Cardiac muscle cell (in vitro differentiated cells and primary cell): ENCODE results near the gene RIMBP2. TPM values are rescaled to one million over a fixed set of nuclear protein-coding genes. Genes with fewer than 3 reads are reported as not detected.

ENCODE experiments used
- DNase-seq, 2 donors: peaks; one replicate each; pipeline versions ENCODE4 v3.0.0 to v3.0.0-alpha.2; 2010 to 2017; ENCODE audit warnings: low read depth in 1 of 2, low spot score in 1 of 2
- H3K27ac ChIP-seq: fragments of 200-600 bp; sonication (generic); 2 replicates; pipeline ENCODE4 v1.5.1; 2016
- H3K27me3 ChIP-seq: fragments of 200-600 bp; sonication (generic); 2 replicates; pipeline ENCODE4 v1.6.0; 2016; ENCODE audit warnings: control low read depth
- H3K36me3 ChIP-seq: fragments of 200-600 bp; sonication (generic); 2 replicates; pipeline ENCODE4 v1.5.1; 2016; ENCODE audit warnings: control low read depth
- H3K4me1 ChIP-seq: fragments of 200-600 bp; sonication (generic); 2 replicates; pipeline ENCODE4 v1.8.1; 2017; ENCODE audit warnings: low read depth, mild to moderate bottlenecking, mixed run types
- H3K4me3 ChIP-seq: fragments of 200-600 bp; sonication (generic); 2 replicates; pipeline ENCODE4 v1.5.1; 2016; ENCODE audit warnings: mild to moderate bottlenecking
- H3K9me3 ChIP-seq: fragments of 200-600 bp; sonication (generic); 2 replicates; pipeline ENCODE4 v1.5.1; 2017; ENCODE audit warnings: low read depth, mild to moderate bottlenecking, control low read depth
- CTCF ChIP-seq: IDR thresholded peaks from 2 replicates; pipeline ENCODE4 v1.5.1; 2012; ENCODE audit warnings: low read depth, mild to moderate bottlenecking, low read length
- polyA plus RNA-seq: library from polyadenylated mRNA; unstranded; fragments of >200 nt; fragmentation: Nextera tagmentation; extraction: Ambion mirVana; gene quantifications from 2 replicates; pipeline ENCODE4 v1.2.1, GENCODE V29; 2016
- total RNA-seq: library from RNA; depleted of rRNA; stranded (reverse); fragments of >200 nt; gene quantifications from 2 replicates; pipeline ENCODE4 v1.2.3, GENCODE V29; 2016

RIMBP2 gene
- total and polyA plus RNA-seq, 2 experiments from 2014 or later = 2.6 to 10.5 TPM

- Histone ChIP-seq H3K27me3 (peaks cover 13% of the 10 kb centered on the region), H3K4me1 (no peaks in the 10 kb centered on the region), H3K36me3 (no peaks in the 10 kb centered on the region), H3K9me3 (no peaks in the 10 kb centered on the region), H3K27ac (no peak overlapping the region), H3K4me3 (no peak overlapping the region)
- no peak for DNase-seq
- no peak for TF ChIP-seq CTCF
Observed at GRCh38 chr12:130707571-130707891, 8.6 kb downstream of the RIMBP2 start.

GRCh38 chr12:130706885-130707570 lies 9.1 kb downstream of the RIMBP2 start:
- Histone ChIP-seq H3K27ac (no peak overlapping the region), H3K4me3 (no peak overlapping the region), H3K4me1 (no peaks in the 10 kb centered on the region), H3K36me3 (no peaks in the 10 kb centered on the region), H3K9me3 (no peaks in the 10 kb centered on the region), H3K27me3 (peaks cover 8% of the 10 kb centered on the region)
- no peak for TF ChIP-seq CTCF
- DNase-seq = no peak

GRCh38 chr12:130706311-130706710 lies 9.8 kb downstream of the RIMBP2 start:
- no peak for DNase-seq
- no peaks in the 10 kb centered on the region for H3K4me1 ChIP-seq
- H3K27ac ChIP-seq = no peak overlapping the region
- peaks cover 4% of the 10 kb centered on the region for H3K27me3 ChIP-seq
- H3K9me3 ChIP-seq = no peaks in the 10 kb centered on the region
- no peak overlapping the region for H3K4me3 ChIP-seq
- no peaks in the 10 kb centered on the region for H3K36me3 ChIP-seq
- no peak for TF ChIP-seq CTCF

- no peak overlapping the region for H3K4me3 ChIP-seq
- DNase-seq = no peak
Observed at GRCh38 chr12:130705178-130705822, 10.8 kb downstream of the RIMBP2 start.

GRCh38 chr12:130704606-130705005 lies 11.5 kb downstream of the RIMBP2 start:
- no peak for DNase-seq
- Histone ChIP-seq H3K27me3 (peaks cover 4% of the 10 kb centered on the region), H3K4me3 (no peak overlapping the region), H3K36me3 (no peaks in the 10 kb centered on the region), H3K27ac (no peak overlapping the region), H3K4me1 (no peaks in the 10 kb centered on the region), H3K9me3 (no peaks in the 10 kb centered on the region)
- no peak for TF ChIP-seq CTCF

More at GRCh38 chr12:130705178-130705822, 10.8 kb downstream of the RIMBP2 start:
- H3K36me3 ChIP-seq = no peaks in the 10 kb centered on the region
- peaks cover 4% of the 10 kb centered on the region for H3K27me3 ChIP-seq
- no peaks in the 10 kb centered on the region for H3K9me3 ChIP-seq
- TF ChIP-seq CTCF = no peak
- H3K27ac ChIP-seq = no peak overlapping the region
- no peaks in the 10 kb centered on the region for H3K4me1 ChIP-seq
